SK-N-SH (cell line): Measurements from ENCODE around the gene ERC1. TPM values are rescaled to one million over a fixed set of nuclear protein-coding genes. Genes with fewer than 3 reads are reported as not detected.
A peak's percentile ranks its signal among the peaks of the same experiment; 100 is the strongest.

Experiments
- CTCF ChIA-PET: fragments of 300-600, 350-600 bp; formaldehyde crosslinking; extraction: SDS; loops from one replicate; lab custom pipeline; 2021; lab: Yijun Ruan, JAX
- POLR2A ChIA-PET: fragments of 350-600 bp; sonication (Branson Sonifier 250); formaldehyde crosslinking; extraction: SDS; loops from one replicate; lab custom pipeline; 2020; ENCODE audit warnings: antibody characterized with exemption, inconsistent platforms; lab: Yijun Ruan, JAX
- DNase-seq: peaks from one replicate; pipeline ENCODE4 v3.0.0; 2012
- H2AFZ ChIP-seq: fragments of 200-600 bp; sonication (generic); 2 replicates; pipeline ENCODE4 v1.8.1; 2016; ENCODE audit warnings: antibody characterized with exemption, mild to moderate bottlenecking, low read depth
- H3F3A ChIP-seq: fragments of 200-600 bp; sonication (generic); replicated peaks from 2 replicates; pipeline ENCODE3; 2016; ENCODE audit warnings: antibody characterized with exemption, mild to moderate bottlenecking; ENCODE audit not compliant: insufficient read depth
- H3K27ac ChIP-seq, 2 experiments: fragments of 200-500 bp in 1 of 2; fragments of 200-600 bp in 1 of 2; sonication (Bioruptor generic) in 1 of 2; sonication (generic), shearing (Covaris generic) in 1 of 2; 2 replicates each; pipeline versions ENCODE4 v1.5.1 to v1.6.1; 2014 to 2016; ENCODE audit warnings: low read depth in 2 of 2, inconsistent platforms in 1 of 2, low read length in 1 of 2, mild to moderate bottlenecking in 1 of 2, mixed read lengths in 1 of 2
- H3K27me3 ChIP-seq: fragments of 200-600 bp; sonication (generic), shearing (Covaris generic); 2 replicates; pipeline ENCODE4 v1.6.1; 2016; ENCODE audit warnings: mixed run types; ENCODE audit not compliant: insufficient read depth
- H3K36me3 ChIP-seq, 2 experiments: fragments of 200-500 bp in 1 of 2; fragments of 200-600 bp in 1 of 2; sonication (Bioruptor generic) in 1 of 2; sonication (generic) in 1 of 2; replicated peaks in 1 of 2; 2 replicates each; pipeline versions ENCODE3 to v1.5.1; 2014 to 2016; ENCODE audit warnings: low read length in 1 of 2, mild to moderate bottlenecking in 1 of 2; ENCODE audit not compliant: insufficient read depth in 2 of 2, control insufficient read depth in 1 of 2
- H3K4me1 ChIP-seq, 2 experiments: fragments of 200-500 bp in 1 of 2; fragments of 200-600 bp in 1 of 2; sonication (Bioruptor generic) in 1 of 2; sonication (generic), shearing (Covaris generic) in 1 of 2; 2 replicates each; pipeline versions ENCODE4 v1.5.1 to v1.6.1; 2014 to 2016; ENCODE audit warnings: low read depth in 1 of 2, low read length in 1 of 2, mixed run types in 1 of 2; ENCODE audit not compliant: insufficient read depth in 2 of 2, control insufficient read depth in 1 of 2
- H3K4me2 ChIP-seq: fragments of 200-600 bp; sonication (generic), shearing (Covaris generic); 2 replicates; pipeline ENCODE4 v1.6.1; 2017; ENCODE audit warnings: mixed run types
- H3K4me3 ChIP-seq, 2 experiments: fragments of 200-500 bp in 1 of 2; fragments of 200-600 bp in 1 of 2; sonication (Bioruptor generic) in 1 of 2; sonication (generic), shearing (Covaris generic) in 1 of 2; 2 replicates each; pipeline versions ENCODE4 v1.5.1 to v1.8.1; 2014 to 2016; ENCODE audit warnings: low read depth in 2 of 2, inconsistent platforms in 1 of 2, low read length in 1 of 2, mild to moderate bottlenecking in 1 of 2, mixed read lengths in 1 of 2, moderate library complexity in 1 of 2
- H3K79me2 ChIP-seq: fragments of 200-600 bp; sonication (generic); 2 replicates; pipeline ENCODE4 v1.8.1; 2017; ENCODE audit warnings: mild to moderate bottlenecking; ENCODE audit not compliant: insufficient read depth
- H3K9ac ChIP-seq: fragments of 200-600 bp; sonication (generic); 2 replicates; pipeline ENCODE4 v1.6.1; 2017; ENCODE audit warnings: mixed run types
- H3K9me2 ChIP-seq: fragments of 200-600 bp; sonication (generic); 2 replicates; pipeline ENCODE4 v1.6.1; 2017; ENCODE audit warnings: mixed run types
- H3K9me3 ChIP-seq: fragments of 200-600 bp; sonication (generic); 2 replicates; pipeline ENCODE4 v1.6.1; 2017; ENCODE audit warnings: mixed run types, mild to moderate bottlenecking, moderate library complexity
- H4K20me1 ChIP-seq: fragments of 200-600 bp; sonication (generic); 2 replicates; pipeline ENCODE4 v1.6.1; 2017; ENCODE audit warnings: mild to moderate bottlenecking, mixed run types; ENCODE audit not compliant: insufficient read depth
- CTCF ChIP-seq: fragments of 200-600 bp; sonication (generic); IDR thresholded peaks from 2 replicates; pipeline ENCODE4 v1.6.1; 2017; ENCODE audit warnings: antibody characterized with exemption, mild to moderate bottlenecking, moderate library complexity
- EP300 ChIP-seq, 2 experiments: IDR thresholded peaks; 2 replicates each; pipeline versions ENCODE4 v1.4.0 to v1.6.1; 2012; ENCODE audit warnings: borderline replicate concordance in 1 of 2, low read depth in 1 of 2, low read length in 1 of 2
- FOSL2 ChIP-seq: IDR thresholded peaks from 2 replicates; pipeline ENCODE4 v1.4.0; 2012; ENCODE audit warnings: low read depth, mild to moderate bottlenecking, moderate library complexity, borderline replicate concordance
- FOXM1 ChIP-seq: IDR thresholded peaks from 2 replicates; pipeline ENCODE4 v1.4.0; 2012; ENCODE audit warnings: low read depth, mild to moderate bottlenecking
- GABPA ChIP-seq: IDR thresholded peaks from 2 replicates; pipeline ENCODE4 v1.4.0; 2012; ENCODE audit warnings: low read depth, mild to moderate bottlenecking
- GATA2 ChIP-seq: sonication (generic); formaldehyde crosslinking; IDR thresholded peaks from 2 replicates; pipeline ENCODE4 v1.5.0; 2020; ENCODE audit warnings: mild to moderate bottlenecking, missing genetic modification reagents
- JUND ChIP-seq: IDR thresholded peaks from 2 replicates; pipeline ENCODE4 v1.4.0; 2012
- MAX ChIP-seq: IDR thresholded peaks from 2 replicates; pipeline ENCODE4 v1.4.0; 2012; ENCODE audit warnings: low read depth
- RAD21 ChIP-seq: IDR thresholded peaks from 2 replicates; pipeline ENCODE4 v1.6.1; 2012; ENCODE audit warnings: mild to moderate bottlenecking, low read length
- SIN3A ChIP-seq: IDR thresholded peaks from 2 replicates; pipeline ENCODE4 v1.6.1; 2012; ENCODE audit warnings: low read depth, mild to moderate bottlenecking, low read length, moderate library complexity, borderline replicate concordance
- TEAD4 ChIP-seq: IDR thresholded peaks from 2 replicates; pipeline ENCODE4 v1.4.0; 2012; ENCODE audit warnings: mild to moderate bottlenecking, borderline replicate concordance; ENCODE audit not compliant: insufficient read depth
- YY1 ChIP-seq: IDR thresholded peaks from 2 replicates; pipeline ENCODE4 v1.4.0; 2012; ENCODE audit warnings: low read depth, mild to moderate bottlenecking
- ZBTB33 ChIP-seq: IDR thresholded peaks from 2 replicates; pipeline ENCODE4 v1.4.0; 2012; ENCODE audit warnings: low read depth, borderline replicate concordance
- WGBS: methylation state at CpG from one replicate; pipeline ENCODE4 v1.1.6; 2017; ENCODE audit warnings: low lambda C conversion rate; 5-methylcytosine and 5-hydroxymethylcytosine counted together
- polyA plus RNA-seq, 3 experiments: library from polyadenylated mRNA; depleted of rRNA; stranded (reverse); fragments of >200 nt; gene quantifications; 2 replicates each; pipeline ENCODE4 v1.2.3, GENCODE V29; 2012
- TF ChIP-seq, protein P1 (sequence below): fragments of 150-350 bp; IDR thresholded peaks from 2 replicates; pipeline ENCODE4 v1.6.1; 2017; ENCODE audit warnings: antibody characterized with exemption, low read length, low read depth, borderline replicate concordance
- TF ChIP-seq, protein P2 (sequence below): IDR thresholded peaks from 2 replicates; pipeline ENCODE4; 2012

The ERC1 gene
- polyA plus RNA-seq, 1 of the 3 experiments (the other 2 are of a cell fraction), result 7.5 TPM

DNA sequence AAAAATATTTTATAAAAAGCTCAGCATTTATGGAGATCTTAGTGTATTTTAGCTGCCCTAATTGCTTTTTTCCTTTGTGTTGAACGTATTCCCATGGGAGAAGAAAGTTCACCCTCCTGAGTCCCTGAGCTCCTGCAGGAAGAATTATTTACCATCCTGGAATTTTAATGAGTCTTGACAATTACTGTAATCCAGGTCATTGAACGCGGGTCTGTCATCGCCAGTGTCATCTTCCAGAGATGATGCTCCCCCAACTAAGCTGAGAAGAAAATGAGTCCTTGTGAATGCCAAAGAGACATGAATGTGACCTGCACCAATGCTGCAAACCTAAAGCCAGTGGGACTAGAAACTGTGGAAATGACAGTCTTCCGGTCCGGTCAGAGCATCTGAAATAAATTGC is 473.9 kb downstream of the ERC1 start:
- DNase-seq, result no peak
- POLR2A ChIA-PET, result no interaction called here

GRCh38 chr12:1465990-1466389 is 475.0 kb downstream of the ERC1 start:
- Histone ChIP-seq H3K4me3 (no peak overlapping the region), H3F3A (peaks cover under 1% of the 10 kb centered on the region), H3K79me2 (no peaks in the 10 kb centered on the region), H3K27me3 (no peaks in the 10 kb centered on the region), H2AFZ (no peak overlapping the region), H4K20me1 (no peaks in the 10 kb centered on the region), H3K4me2 (no peak overlapping the region), H3K4me1 (peaks cover 3 to 12% of the 10 kb centered on the region in 2 experiments; a peak in 3 of 4 replicates), H3K27ac (no peak overlapping the region), H3K9me3 (no peaks in the 10 kb centered on the region; the same call in 1 of the 2 replicates), H3K9me2 (no peaks in the 10 kb centered on the region), H3K9ac (no peak overlapping the region), H3K36me3 (peaks cover 0 to 8% of the 10 kb centered on the region in 2 experiments)
- POLR2A ChIA-PET, result no interaction called here
- no peak for DNase-seq
- CTCF ChIA-PET, result interaction anchor here (1.6 kb wide), 1 partner anchor 118 kb away, joined by 3 read pairs; no protein-coding TSS in a partner anchor
- 95% methylated on average over 11 of the region's 11 CpGs for WGBS
- TF ChIP-seq CTCF (no peak), RAD21 (no peak), TEAD4 (no peak), EP300 (IDR thresholded peaks at IDR 0.05; ENCODE audit: borderline replicate concordance in 1 of 2, low read depth in 1 of 2, low read length in 1 of 2) (no peak), ZBTB33 (no peak), YY1 (no peak), SIN3A (no peak), JUND (no peak), GABPA (no peak), FOXM1 (no peak), MAX (no peak)
- TF ChIP-seq, protein P1, sequence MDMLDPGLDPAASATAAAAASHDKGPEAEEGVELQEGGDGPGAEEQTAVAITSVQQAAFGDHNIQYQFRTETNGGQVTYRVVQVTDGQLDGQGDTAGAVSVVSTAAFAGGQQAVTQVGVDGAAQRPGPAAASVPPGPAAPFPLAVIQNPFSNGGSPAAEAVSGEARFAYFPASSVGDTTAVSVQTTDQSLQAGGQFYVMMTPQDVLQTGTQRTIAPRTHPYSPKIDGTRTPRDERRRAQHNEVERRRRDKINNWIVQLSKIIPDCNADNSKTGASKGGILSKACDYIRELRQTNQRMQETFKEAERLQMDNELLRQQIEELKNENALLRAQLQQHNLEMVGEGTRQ, result no peak

More for the DNA sequence above, 473.9 kb downstream of the ERC1 start:
- Histone ChIP-seq H3K36me3 (peaks cover 0 to 9% of the 10 kb centered on the region in 2 experiments), H3K9me3 (no peaks in the 10 kb centered on the region; the same call in 1 of the 2 replicates), H3K9me2 (no peaks in the 10 kb centered on the region), H3F3A (no peaks in the 10 kb centered on the region), H2AFZ (no peak overlapping the region), H3K4me1 (peaks cover 3 to 10% of the 10 kb centered on the region in 2 experiments; a peak in 2 of 4 replicates), H3K27ac (no peak overlapping the region), H3K79me2 (no peaks in the 10 kb centered on the region), H4K20me1 (no peaks in the 10 kb centered on the region), H3K4me3 (no peak overlapping the region), H3K9ac (no peak overlapping the region), H3K27me3 (no peaks in the 10 kb centered on the region), H3K4me2 (no peak overlapping the region)
- 86% methylated on average over 6 of the region's 6 CpGs for WGBS
- TF ChIP-seq, protein P2, sequence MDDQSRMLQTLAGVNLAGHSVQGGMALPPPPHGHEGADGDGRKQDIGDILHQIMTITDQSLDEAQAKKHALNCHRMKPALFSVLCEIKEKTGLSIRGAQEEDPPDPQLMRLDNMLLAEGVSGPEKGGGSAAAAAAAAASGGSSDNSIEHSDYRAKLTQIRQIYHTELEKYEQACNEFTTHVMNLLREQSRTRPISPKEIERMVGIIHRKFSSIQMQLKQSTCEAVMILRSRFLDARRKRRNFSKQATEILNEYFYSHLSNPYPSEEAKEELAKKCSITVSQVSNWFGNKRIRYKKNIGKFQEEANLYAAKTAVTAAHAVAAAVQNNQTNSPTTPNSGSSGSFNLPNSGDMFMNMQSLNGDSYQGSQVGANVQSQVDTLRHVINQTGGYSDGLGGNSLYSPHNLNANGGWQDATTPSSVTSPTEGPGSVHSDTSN, result 0 out of 2 replicates have a peak, but pooled peaks have one; percentile 14
- TF ChIP-seq GATA2, result no peak
- no peak for TF ChIP-seq CTCF
- no peak for TF ChIP-seq FOSL2
- CTCF ChIA-PET, result interaction anchor here (0.8 to 1.5 kb wide), 4 partner anchors 11 to 347 kb away, joined by 3 to 6 read pairs (median 3); no protein-coding TSS in a partner anchor
